ENCODE measurements around the gene PDE7B.

Gene PDE7B

GRCh38 chr6:136153707-136154375 lies 302.3 kb downstream of the PDE7B start:
- DNase-seq (ENCODE audit: low read depth), result no peak

- DNase-seq (ENCODE audit: low read depth), result no peak
These were observed 303.7 kb downstream of the PDE7B start for GRCh38 chr6:136155191-136155590.

- no peak for DNase-seq (ENCODE audit: low read depth)
These were observed 306.2 kb downstream of the PDE7B start for GRCh38 chr6:136157743-136158142.

GRCh38 chr6:136158387-136158821 lies 306.9 kb downstream of the PDE7B start:
- no peak for DNase-seq (ENCODE audit: low read depth)

- no peak for DNase-seq (ENCODE audit: low read depth)
These were observed 307.5 kb downstream of the PDE7B start for GRCh38 chr6:136158971-136159370.

- no peak for DNase-seq (ENCODE audit: low read depth)
These were observed 308.7 kb downstream of the PDE7B start for GRCh38 chr6:136160250-136160649.

GRCh38 chr6:136161950-136162349 lies 310.4 kb downstream of the PDE7B start:
- DNase-seq (ENCODE audit: low read depth), result no peak

GRCh38 chr6:136163260-136163659 lies 311.8 kb downstream of the PDE7B start:
- no peak for DNase-seq (ENCODE audit: low read depth)

GRCh38 chr6:136166815-136167214 lies 315.3 kb downstream of the PDE7B start:
- no peak for DNase-seq (ENCODE audit: low read depth)

- DNase-seq (ENCODE audit: low read depth), result no peak
These were observed 318.1 kb downstream of the PDE7B start for GRCh38 chr6:136169394-136170148.

- no peak for DNase-seq (ENCODE audit: low read depth)
These were observed 319.7 kb downstream of the PDE7B start for GRCh38 chr6:136171231-136171630.

GRCh38 chr6:136173519-136174507 lies 322.3 kb downstream of the PDE7B start:
- DNase-seq (ENCODE audit: low read depth), result no peak

GRCh38 chr6:136174510-136174909 lies 323.0 kb downstream of the PDE7B start:
- no peak for DNase-seq (ENCODE audit: low read depth)

GRCh38 chr6:136175873-136176272 lies 324.4 kb downstream of the PDE7B start:
- no peak for DNase-seq (ENCODE audit: low read depth)

GRCh38 chr6:136178749-136179148 lies 327.2 kb downstream of the PDE7B start:
- no peak for DNase-seq (ENCODE audit: low read depth)

- DNase-seq (ENCODE audit: low read depth), result no peak
These were observed 329.4 kb downstream of the PDE7B start for GRCh38 chr6:136180704-136181511.

- DNase-seq (ENCODE audit: low read depth), result no peak
These were observed 330.0 kb downstream of the PDE7B start for GRCh38 chr6:136181512-136181833.

GRCh38 chr6:136181861-136182260 lies 330.4 kb downstream of the PDE7B start:
- no peak for DNase-seq (ENCODE audit: low read depth)

- no peak for DNase-seq (ENCODE audit: low read depth)
These were observed 333.2 kb downstream of the PDE7B start for GRCh38 chr6:136184738-136185137.

- no peak for DNase-seq (ENCODE audit: low read depth)
These were observed 334.9 kb downstream of the PDE7B start for GRCh38 chr6:136186363-136186762.

GRCh38 chr6:136188486-136188885 lies 337.0 kb downstream of the PDE7B start:
- DNase-seq (ENCODE audit: low read depth), result no peak

- DNase-seq (ENCODE audit: low read depth), result no peak
These were observed 337.6 kb downstream of the PDE7B start for GRCh38 chr6:136189104-136189503.
